ENCODE data around the gene PPP1R9B.
A peak's percentile ranks its signal among the peaks of the same experiment; 100 is the strongest.

PPP1R9B gene, protein sequence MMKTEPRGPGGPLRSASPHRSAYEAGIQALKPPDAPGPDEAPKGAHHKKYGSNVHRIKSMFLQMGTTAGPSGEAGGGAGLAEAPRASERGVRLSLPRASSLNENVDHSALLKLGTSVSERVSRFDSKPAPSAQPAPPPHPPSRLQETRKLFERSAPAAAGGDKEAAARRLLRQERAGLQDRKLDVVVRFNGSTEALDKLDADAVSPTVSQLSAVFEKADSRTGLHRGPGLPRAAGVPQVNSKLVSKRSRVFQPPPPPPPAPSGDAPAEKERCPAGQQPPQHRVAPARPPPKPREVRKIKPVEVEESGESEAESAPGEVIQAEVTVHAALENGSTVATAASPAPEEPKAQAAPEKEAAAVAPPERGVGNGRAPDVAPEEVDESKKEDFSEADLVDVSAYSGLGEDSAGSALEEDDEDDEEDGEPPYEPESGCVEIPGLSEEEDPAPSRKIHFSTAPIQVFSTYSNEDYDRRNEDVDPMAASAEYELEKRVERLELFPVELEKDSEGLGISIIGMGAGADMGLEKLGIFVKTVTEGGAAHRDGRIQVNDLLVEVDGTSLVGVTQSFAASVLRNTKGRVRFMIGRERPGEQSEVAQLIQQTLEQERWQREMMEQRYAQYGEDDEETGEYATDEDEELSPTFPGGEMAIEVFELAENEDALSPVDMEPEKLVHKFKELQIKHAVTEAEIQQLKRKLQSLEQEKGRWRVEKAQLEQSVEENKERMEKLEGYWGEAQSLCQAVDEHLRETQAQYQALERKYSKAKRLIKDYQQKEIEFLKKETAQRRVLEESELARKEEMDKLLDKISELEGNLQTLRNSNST

DNA sequence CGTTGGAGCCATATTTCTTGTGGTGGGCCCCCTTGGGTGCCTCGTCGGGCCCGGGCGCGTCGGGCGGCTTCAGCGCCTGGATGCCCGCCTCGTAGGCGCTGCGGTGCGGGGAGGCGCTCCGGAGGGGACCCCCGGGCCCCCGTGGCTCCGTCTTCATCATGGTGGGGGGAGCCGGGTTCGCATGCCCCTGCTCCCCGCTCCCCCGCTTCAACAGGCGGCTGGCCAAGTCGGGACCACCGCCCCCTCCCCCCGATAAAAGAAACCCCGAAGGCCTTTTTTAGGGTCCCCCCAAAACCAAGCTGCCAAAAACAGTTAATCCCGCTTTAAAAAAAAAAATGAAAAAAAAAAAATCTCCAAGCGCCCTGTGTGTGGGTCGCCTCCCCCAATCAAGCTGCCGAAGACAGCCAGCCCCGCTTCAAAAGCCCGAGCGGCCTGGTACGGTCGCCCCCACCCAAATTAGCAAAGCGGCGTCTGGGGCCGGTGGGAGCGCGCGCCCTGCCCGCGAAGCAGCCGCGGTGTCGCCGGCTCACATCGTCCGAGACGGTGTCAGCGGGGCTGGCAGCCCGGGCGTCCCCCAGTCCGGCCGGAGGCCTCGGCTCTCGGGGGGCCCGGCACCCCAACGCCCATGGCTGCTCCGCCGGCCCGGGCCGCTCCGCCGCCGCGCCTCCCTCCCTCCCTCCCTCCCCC, at the start of gene PPP1R9B:
Gene PPP1R9B, minus strand, starts transcription at position 324 of the 687 bp plus-strand sequence. Its CDS starts 164 bp downstream, at position 160.
- TF ChIP-seq CTCF (IDR thresholded peaks at IDR 0.05; ENCODE audit: low read depth, low read length): no peak
- peak within 1 kb of the TSS; percentile 80 for H3K4me3 ChIP-seq (ENCODE audit: low read depth, low read length)

DNA sequence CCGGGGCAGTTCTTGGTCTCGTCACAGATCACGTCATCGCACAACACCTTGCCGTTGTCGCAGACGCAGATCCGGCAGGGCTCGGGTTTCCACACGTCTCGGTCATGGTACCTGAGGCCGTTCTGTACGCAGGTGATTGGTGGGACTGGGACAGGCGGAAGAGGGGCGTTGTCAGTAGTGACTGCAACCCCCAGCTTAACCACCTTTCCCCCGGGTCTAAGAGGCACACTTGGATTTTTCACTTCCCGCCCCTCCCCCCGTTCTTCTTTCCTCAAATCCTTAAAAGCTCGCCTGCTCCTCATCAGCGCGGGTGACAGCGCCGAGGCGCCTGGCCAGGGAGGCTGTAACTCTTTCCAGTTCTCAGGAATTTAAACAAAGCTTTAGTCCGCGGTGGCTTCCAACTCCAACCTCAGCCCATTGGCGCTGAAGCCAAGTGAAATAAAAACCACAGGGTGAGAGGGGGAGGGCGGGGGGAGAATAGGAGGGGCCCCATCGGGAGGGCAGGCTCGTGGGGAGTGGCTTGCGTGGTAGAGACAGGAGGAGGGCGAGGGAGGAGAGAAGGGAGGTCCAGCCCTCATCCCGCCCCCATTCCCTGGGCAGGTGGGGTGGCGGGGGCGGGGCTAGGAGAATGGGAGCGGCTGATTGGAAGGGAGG, 49.5 kb upstream of the PPP1R9B start:
- peak overlapping the region; percentile 100 for H3K4me3 ChIP-seq (ENCODE audit: low read depth, low read length)
- no peak for TF ChIP-seq CTCF (IDR thresholded peaks at IDR 0.05; ENCODE audit: low read depth, low read length)

DNA sequence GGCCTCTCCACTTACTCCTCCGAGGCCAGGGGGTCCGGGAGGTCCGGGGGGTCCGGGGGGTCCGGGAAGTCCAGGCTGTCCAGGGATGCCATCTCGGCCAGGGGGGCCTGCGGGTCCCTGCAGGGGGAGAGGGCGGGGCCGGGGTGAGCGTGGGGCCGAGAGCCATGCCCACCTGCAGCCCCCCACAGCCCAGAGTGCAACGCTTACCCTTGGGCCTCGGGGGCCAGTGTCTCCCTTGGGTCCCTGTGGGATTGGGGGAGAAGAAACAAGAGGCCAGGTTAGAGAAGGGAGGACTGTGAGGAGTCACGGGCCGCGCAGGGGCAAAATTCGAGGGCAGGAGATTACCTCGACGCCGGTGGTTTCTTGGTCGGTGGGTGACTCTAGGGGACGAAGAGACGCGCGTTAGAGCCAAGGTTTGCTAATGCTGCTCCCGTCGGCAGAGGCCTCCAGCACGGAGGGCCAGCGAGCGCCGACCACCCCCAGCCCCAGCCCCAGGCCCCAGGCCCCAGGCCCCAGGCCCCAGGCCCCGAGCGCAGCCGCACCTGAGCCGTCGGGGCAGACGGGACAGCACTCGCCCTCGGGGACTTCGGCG, 48.8 kb upstream of the PPP1R9B start:
- no peak for TF ChIP-seq CTCF (IDR thresholded peaks at IDR 0.05; ENCODE audit: low read depth, low read length)
- H3K4me3 ChIP-seq (ENCODE audit: low read depth, low read length): peak overlapping the region; percentile 100

DNA sequence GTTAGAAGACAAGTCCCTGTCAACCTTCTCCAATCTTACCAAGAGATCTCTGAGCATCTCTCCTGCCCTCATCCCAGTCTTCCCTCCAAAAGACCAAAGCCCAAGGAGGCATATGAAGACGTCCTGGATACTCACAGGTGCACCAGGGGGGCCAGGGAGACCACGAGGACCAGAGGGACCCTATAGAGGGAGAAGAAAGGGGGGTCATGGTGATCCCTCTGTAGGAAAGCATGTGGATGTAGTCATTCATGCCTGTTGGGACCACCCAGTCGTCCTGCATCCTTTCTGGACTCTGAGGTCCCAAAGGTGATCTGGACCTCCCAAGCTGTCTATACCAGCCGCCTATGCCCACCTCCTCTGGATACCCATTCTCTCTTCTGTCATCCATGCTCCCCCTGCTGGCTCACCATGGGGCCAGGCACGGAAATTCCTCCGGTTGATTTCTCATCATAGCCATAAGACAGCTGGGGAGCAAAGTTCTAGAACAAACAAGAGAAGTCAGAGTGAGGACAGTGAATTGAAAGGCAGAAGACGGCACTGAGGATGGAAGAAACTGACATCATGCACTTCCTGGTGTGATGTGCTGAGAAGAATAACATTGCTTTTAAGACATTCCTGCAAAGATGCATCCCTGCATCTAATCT, 47.7 kb upstream of the PPP1R9B start:
- peak overlapping the region; percentile 100 for H3K4me3 ChIP-seq (ENCODE audit: low read depth, low read length)
- TF ChIP-seq CTCF (IDR thresholded peaks at IDR 0.05; ENCODE audit: low read depth, low read length): peak; percentile 65

DNA sequence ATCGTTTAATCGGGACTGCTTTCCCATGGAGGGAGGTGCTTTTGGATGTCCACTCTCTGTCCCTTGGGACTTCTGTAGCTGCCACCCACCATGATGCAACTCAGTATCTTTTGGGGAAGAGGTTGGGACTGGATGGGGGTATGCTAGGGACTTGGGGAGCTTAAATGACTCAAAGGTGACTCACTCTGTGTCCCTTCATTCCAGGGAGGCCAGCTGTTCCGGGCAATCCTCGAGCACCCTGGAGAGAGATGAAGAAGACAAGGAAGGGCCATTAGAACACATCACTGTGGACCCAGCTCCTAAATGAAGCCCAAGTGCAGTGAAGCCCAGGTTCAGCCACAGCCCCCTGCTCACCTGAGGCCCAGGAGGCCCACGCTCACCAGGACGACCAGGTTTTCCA, 46.3 kb upstream of the PPP1R9B start:
- TF ChIP-seq CTCF (IDR thresholded peaks at IDR 0.05; ENCODE audit: low read depth, low read length): no peak

DNA sequence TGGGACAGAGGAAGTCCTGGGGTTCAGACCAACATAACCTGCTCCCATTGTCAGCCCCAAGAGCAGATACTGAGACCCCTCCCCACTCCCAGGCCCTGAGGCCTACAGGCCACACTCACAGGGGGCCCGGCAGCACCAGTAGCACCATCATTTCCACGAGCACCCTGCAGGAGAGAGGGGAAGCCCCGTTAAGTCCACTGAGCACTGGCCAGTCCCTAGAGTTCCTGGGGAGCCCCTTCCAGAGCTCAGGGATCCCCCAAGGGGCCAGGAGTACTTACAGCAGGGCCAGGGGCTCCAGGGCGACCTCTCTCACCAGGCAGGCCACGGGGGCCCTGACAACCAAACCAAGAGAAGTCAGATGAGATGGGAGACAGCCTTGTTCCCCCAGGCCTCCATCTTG, 45.6 kb upstream of the PPP1R9B start:
- H3K4me3 ChIP-seq (ENCODE audit: low read depth, low read length): peak overlapping the region; percentile 100; the same call in 1 of the 2 replicates

More for the DNA sequence above, 46.3 kb upstream of the PPP1R9B start:
- H3K4me3 ChIP-seq (ENCODE audit: low read depth, low read length): peak overlapping the region; percentile 100

More for the DNA sequence above, 45.6 kb upstream of the PPP1R9B start:
- no peak for TF ChIP-seq CTCF (IDR thresholded peaks at IDR 0.05; ENCODE audit: low read depth, low read length)

Data from WI38 (cell line).